ENCODE results near the gene USP40. TPM values are rescaled to one million over a fixed set of nuclear protein-coding genes. Genes with fewer than 3 reads are reported as not detected.

The USP40 gene
- polyA plus RNA-seq, 2 of the 4 experiments (the other 2 are of a cell fraction): 22.9 to 57.0 TPM

DNA sequence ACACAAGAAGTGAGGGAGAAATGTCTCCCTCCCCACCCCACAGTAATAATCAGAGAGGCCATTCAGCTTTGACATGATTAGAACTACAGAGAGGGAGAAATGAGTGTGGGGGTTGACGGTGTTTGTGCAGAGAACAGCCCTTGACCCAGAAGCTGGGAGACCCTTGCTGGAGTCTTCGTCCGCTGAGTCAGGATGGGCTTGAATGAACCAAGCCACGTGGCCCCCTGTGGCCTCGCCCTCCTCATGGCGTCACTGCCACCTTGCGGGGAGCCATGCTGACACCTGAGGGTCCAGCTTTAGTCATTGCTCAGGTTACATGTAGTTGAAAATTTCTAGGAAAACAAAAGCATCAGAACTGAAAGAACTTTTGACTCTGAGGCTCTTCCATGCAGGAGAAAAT lies 111.1 kb downstream of the USP40 start:
- Histone ChIP-seq H3K4me1 (peaks cover 68% of the 10 kb centered on the region), H3K4me3 (no peak overlapping the region), H3K9me3 (no peaks in the 10 kb centered on the region), H3K4me2 (no peak overlapping the region), H3K27ac (peak overlapping the region; percentile 26 to 94; a peak in 5 of 6 replicates)
- no peak for FAIRE-seq
- no peak for DNase-seq (ENCODE audit: low read depth in 1 of 2, low spot score in 1 of 2)
- no peak for ATAC-seq
- TF ChIP-seq EP300 (IDR thresholded peaks at IDR 0.05) (no peak), CHD2 (IDR thresholded peaks at IDR 0.05; ENCODE audit: low read length, partially characterized antibody) (no peak), RARB (CRISPR knock-in tag; IDR thresholded peaks at IDR 0.05) (no peak), BHLHE40 (IDR thresholded peaks at IDR 0.05; ENCODE audit: low read depth, low read length) (no peak), CHD4 (IDR thresholded peaks at IDR 0.05; ENCODE audit: borderline replicate concordance) (no peak), FOXS1 (CRISPR knock-in tag; IDR thresholded peaks at IDR 0.05) (no peak), RAD21 (conservative IDR thresholded peaks at IDR 0.05 in 1 of 2, IDR thresholded peaks at IDR 0.05 in 1 of 2) (no peak), TFCP2L1 (CRISPR knock-in tag; IDR thresholded peaks at IDR 0.05) (no peak), MAZ (IDR thresholded peaks at IDR 0.05; ENCODE audit: borderline replicate concordance, low read depth, low read length) (no peak), KDM1A (IDR thresholded peaks at IDR 0.05; ENCODE audit: low read depth) (no peak), CEBPB (IDR thresholded peaks at IDR 0.05) (no peak), ZFP36 (IDR thresholded peaks at IDR 0.05; ENCODE audit: borderline replicate concordance, partially characterized antibody) (no peak)
- TF ChIP-seq, protein P1, sequence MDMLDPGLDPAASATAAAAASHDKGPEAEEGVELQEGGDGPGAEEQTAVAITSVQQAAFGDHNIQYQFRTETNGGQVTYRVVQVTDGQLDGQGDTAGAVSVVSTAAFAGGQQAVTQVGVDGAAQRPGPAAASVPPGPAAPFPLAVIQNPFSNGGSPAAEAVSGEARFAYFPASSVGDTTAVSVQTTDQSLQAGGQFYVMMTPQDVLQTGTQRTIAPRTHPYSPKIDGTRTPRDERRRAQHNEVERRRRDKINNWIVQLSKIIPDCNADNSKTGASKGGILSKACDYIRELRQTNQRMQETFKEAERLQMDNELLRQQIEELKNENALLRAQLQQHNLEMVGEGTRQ (IDR thresholded peaks at IDR 0.05): no peak
- TF ChIP-seq, protein P2, sequence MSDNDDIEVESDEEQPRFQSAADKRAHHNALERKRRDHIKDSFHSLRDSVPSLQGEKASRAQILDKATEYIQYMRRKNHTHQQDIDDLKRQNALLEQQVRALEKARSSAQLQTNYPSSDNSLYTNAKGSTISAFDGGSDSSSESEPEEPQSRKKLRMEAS (IDR thresholded peaks at IDR 0.05): no peak
- TF ChIP-seq, protein P3, sequence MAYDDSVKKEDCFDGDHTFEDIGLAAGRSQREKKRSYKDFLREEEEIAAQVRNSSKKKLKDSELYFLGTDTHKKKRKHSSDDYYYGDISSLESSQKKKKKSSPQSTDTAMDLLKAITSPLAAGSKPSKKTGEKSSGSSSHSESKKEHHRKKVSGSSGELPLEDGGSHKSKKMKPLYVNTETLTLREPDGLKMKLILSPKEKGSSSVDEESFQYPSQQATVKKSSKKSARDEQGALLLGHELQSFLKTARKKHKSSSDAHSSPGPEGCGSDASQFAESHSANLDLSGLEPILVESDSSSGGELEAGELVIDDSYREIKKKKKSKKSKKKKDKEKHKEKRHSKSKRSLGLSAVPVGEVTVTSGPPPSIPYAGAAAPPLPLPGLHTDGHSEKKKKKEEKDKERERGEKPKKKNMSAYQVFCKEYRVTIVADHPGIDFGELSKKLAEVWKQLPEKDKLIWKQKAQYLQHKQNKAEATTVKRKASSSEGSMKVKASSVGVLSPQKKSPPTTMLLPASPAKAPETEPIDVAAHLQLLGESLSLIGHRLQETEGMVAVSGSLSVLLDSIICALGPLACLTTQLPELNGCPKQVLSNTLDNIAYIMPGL (CRISPR knock-in tag; IDR thresholded peaks at IDR 0.05; ENCODE audit: borderline replicate concordance): no peak
- CTCF ChIA-PET: interaction anchor here (0.9 to 3.3 kb wide), 4 partner anchors 12 to 402 kb away, joined by 3 to 13 read pairs (median 6); partner anchors contain the start of gene UGT1A5
- POLR2A ChIA-PET: interaction anchor here (1.2 kb wide), 1 partner anchor 36 kb away, joined by 3 read pairs; no protein-coding TSS in a partner anchor
- 93% methylated on average over 7 of the region's 7 CpGs for WGBS (ENCODE audit: missing lambda C conversion rate)

DNA sequence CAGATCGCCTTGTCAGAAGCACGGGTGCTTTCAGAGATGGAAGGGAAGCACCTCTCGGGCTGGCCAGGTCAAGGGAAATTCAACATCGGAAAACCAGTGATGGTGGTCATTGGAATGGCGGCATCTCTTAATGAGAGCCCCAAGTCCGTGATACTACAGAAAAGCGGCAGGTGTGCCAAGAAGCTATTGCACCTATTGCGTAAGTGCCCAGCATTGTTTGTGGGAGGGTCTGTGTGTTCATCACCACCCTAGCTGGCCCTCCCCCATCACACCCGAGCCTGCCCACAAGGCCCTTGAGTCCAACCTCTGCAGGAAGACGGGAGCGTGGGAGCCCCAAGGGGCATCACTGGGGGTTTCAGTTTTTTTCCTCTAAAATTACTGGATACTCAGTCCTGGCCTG lies 111.6 kb downstream of the USP40 start:
- DNase-seq (ENCODE audit: low read depth in 1 of 2, low spot score in 1 of 2) (no peak), ATAC-seq (no peak), FAIRE-seq (no peak)
- peak overlapping the region; percentile 26 to 94; a peak in 5 of 6 replicates for H3K27ac ChIP-seq
- no peak overlapping the region for H3K4me3 ChIP-seq
- no peaks in the 10 kb centered on the region for H3K9me3 ChIP-seq
- ChIA-PET CTCF (interaction anchor here (0.9 to 3.3 kb wide), 4 partner anchors 11 to 403 kb away, joined by 3 to 13 read pairs (median 6); partner anchors contain the start of gene UGT1A5), POLR2A (interaction anchor here (1.2 kb wide), 1 partner anchor 36 kb away, joined by 3 read pairs; no protein-coding TSS in a partner anchor)
- no peak overlapping the region for H3K4me2 ChIP-seq
- TF ChIP-seq CEBPB (IDR thresholded peaks at IDR 0.05) (peak; percentile 70 to 81; a peak in 3 of 4 replicates), NFE2L2 (conservative IDR thresholded peaks at IDR 0.05; ENCODE audit: low read length) (no peak)
- peaks cover 68% of the 10 kb centered on the region for H3K4me1 ChIP-seq
- 90% methylated on average over 11 of the region's 11 CpGs for WGBS (ENCODE audit: missing lambda C conversion rate)

DNA sequence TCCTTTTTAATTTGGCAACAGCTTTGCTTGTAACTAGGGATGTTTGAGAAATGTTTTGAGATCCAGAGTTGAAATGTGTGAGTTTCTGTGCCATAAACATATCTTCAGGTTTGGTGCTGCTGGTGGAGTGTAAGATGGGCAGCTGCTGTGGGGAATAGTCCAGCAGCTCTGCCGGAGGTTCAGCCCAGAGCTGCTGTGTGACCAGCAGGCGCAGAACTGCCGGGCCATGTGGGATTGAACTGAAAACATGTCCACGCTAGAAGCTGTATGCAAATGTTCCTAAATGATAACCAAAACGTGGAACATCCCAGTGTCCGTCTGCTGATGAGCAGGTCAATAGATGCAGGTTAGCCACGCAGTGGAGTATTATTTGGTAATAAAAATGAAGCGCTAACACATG lies 112.7 kb downstream of the USP40 start:
- peaks cover 69% of the 10 kb centered on the region for H3K4me1 ChIP-seq
- CTCF ChIA-PET: interaction anchor here (0.9 to 20.8 kb wide), 4 partner anchors 10 to 404 kb away, joined by 3 to 356 read pairs (median 10); no protein-coding TSS in a partner anchor
- WGBS (ENCODE audit: missing lambda C conversion rate): 92% methylated on average over 8 of the region's 8 CpGs
- no peak overlapping the region for H3K4me3 ChIP-seq
- no peaks in the 10 kb centered on the region for H3K9me3 ChIP-seq
- TF ChIP-seq FOSL2 (IDR thresholded peaks at IDR 0.05): no peak
- no peak for TF ChIP-seq FOSL2 (CRISPR knock-in tag; IDR thresholded peaks at IDR 0.05)
- no peak for TF ChIP-seq ZSCAN20 (CRISPR knock-in tag; IDR thresholded peaks at IDR 0.05)
- TF ChIP-seq PHF8 (IDR thresholded peaks at IDR 0.05; ENCODE audit: borderline replicate concordance, low read depth): no peak
- TF ChIP-seq KDM1A (IDR thresholded peaks at IDR 0.05; ENCODE audit: low read depth): no peak
- TF ChIP-seq, protein P4, sequence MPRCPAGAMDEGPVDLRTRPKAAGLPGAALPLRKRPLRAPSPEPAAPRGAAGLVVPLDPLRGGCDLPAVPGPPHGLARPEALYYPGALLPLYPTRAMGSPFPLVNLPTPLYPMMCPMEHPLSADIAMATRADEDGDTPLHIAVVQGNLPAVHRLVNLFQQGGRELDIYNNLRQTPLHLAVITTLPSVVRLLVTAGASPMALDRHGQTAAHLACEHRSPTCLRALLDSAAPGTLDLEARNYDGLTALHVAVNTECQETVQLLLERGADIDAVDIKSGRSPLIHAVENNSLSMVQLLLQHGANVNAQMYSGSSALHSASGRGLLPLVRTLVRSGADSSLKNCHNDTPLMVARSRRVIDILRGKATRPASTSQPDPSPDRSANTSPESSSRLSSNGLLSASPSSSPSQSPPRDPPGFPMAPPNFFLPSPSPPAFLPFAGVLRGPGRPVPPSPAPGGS (IDR thresholded peaks at IDR 0.05): no peak
- no peak for TF ChIP-seq HOXB5 (CRISPR knock-in tag; IDR thresholded peaks at IDR 0.05)
- no peak for DNase-seq (ENCODE audit: low read depth in 1 of 2, low spot score in 1 of 2)
- POLR2A ChIA-PET: interaction anchor here (1.1 kb wide), 1 partner anchor 379 kb away, joined by 5 read pairs; no protein-coding TSS in a partner anchor
- FAIRE-seq: no peak
- no peak for ATAC-seq
- H3K27ac ChIP-seq: peak overlapping the region; percentile 93 to 94
- no peak overlapping the region for H3K4me2 ChIP-seq
